Measurements from ENCODE around the gene KCNC1.

KCNC1 gene

DNA sequence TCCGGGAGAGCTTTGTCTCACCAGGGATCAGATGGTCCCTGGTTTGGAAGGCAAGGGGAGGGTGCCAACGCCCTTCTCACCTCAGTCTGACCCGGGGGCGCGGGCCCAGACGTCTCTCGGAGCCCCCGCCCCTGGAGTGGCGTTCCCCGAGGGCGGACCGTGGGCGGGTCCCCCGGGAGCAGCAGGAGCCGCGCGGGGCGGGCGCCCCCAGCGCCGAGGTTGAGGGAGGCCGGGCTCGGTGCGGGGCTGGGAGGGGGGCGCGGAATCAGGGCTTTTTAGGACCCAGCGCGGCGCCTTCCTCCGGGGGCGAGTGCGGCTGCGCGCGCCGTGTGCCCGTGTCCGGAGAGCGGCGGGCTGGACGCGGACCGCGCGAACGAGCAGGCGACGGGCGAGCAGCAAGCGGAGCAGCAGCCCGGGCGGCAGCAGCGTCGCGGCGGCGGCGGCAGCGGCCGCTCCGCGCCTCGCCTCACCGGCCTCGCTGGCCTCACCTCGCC, at the start of gene KCNC1:
KCNC1 (plus strand) TSS at position 364 of the 494 bp plus-strand sequence. CDS start 1,222 bp downstream, outside the sequence.
- peak; percentile 93 for DNase-seq

DNA sequence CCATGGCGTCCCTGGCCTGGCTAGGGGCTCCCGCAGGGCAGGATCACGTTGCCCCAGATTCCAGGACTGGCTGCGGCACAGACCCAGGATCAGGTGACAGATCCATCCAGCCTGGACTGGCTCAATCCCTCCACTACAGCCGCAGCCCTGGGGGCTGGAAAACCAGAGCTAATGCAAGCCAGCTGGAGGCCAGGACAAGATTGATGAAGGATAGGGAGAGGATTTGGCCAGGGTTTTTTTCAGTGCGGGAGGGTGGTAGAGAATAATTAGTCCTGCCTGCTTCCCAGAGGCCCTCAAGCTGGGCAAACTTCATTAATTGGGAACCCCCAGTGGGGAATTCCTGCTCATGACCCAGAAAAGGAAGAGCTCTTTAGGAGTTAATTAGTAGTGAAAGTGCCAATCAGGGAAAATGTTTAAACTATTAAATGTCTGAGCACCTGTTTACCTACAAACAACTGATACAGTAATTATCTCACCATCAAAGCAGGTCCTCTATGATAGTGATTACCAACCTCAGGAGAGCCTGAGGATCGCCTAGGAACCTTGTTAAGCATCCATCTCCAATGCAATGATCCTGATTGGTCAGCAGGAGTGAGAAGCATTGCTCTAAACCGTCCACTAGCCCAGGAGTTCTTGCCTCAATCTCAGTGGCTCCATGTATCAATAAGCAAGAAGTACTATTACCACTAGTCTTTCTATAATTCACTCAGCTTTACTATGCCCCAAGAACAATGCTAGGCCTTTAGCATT, 48.2 kb upstream of the KCNC1 start:
- DNase-seq: peak; percentile 93

- no peak for DNase-seq
These were observed 46.5 kb upstream of the KCNC1 start for GRCh38 chr11:17687946-17688670.

GRCh38 chr11:17691550-17691949, 43.0 kb upstream of the KCNC1 start:
- no peak for DNase-seq

DNA sequence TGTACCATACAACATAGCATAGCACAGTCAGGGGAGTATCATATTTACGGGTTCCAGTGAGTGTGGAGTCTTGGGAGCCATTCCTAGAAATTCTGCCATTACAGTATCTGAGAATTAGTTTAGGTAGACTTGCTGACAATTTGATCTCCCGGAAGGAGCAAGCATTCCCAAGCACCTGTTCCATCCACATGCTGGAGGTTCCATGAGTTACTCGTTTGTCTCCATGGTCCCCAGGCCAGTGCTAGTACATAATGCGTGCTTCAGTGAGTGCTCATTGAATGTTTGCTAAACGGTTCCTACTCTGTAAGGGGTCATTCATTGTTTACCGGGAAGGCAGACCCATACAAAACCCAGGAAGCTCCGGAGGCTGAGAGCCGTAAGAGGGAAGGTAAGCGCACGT, 42.6 kb upstream of the KCNC1 start:
- DNase-seq: peak; percentile 29

- no peak for DNase-seq
These were observed 41.6 kb upstream of the KCNC1 start for GRCh38 chr11:17692931-17693330.

GRCh38 chr11:17693531-17693930, 41.0 kb upstream of the KCNC1 start:
- no peak for DNase-seq

GRCh38 chr11:17694494-17695110, 40.0 kb upstream of the KCNC1 start:
- no peak for DNase-seq

DNA sequence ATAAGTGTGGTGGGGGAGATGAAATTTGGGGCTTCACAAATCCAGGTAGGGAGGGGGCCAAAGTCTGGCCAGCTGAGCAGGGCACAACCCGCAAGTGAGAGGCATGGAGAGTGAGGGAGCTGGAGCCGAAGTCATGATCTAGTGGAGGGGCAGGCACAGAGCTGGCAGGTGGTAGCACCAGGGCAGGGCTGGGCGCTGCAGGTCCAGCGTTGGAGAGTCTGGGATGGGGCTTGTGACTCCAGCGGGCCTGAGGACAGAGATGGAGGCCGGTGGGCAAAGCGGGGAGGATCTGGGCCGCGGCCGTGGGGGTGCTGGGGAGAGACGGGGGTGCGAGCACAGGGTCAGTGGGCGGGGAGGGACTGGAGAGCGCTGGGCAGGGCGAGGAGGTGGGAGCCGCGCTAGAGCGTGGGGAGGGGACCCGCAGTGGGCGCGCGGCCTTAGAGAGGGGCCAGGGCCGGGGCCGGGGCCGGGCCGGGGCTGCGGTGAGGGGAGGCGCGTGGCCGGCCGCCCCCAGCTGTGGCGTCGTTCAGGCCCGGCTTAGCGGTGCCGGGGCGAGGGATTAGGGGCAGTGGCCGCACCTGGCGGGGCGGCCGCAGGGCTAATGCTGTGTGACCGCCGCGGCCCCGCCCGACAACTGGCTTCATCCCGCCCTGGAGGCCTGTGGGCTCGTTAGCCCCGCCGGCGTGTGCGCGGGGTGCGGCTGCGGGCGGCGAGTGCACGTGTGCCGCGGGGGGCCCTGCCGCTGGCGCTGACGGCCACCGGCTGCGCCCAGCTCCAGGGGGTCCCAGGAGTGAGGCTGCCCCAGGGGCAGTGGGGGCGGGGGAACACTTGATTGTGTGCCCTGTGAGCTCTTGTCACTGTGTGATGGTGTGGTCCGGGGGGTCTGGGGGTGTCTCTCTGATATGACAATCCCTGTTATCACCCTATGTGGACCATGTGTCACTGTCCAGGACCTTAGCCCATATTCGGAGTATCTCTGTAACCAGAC, 38.8 kb upstream of the KCNC1 start:
- peak; percentile 34 for DNase-seq

GRCh38 chr11:17696741-17697140, 37.8 kb upstream of the KCNC1 start:
- no peak for DNase-seq

GRCh38 chr11:17697175-17697949, 37.2 kb upstream of the KCNC1 start:
- no peak for DNase-seq

DNA sequence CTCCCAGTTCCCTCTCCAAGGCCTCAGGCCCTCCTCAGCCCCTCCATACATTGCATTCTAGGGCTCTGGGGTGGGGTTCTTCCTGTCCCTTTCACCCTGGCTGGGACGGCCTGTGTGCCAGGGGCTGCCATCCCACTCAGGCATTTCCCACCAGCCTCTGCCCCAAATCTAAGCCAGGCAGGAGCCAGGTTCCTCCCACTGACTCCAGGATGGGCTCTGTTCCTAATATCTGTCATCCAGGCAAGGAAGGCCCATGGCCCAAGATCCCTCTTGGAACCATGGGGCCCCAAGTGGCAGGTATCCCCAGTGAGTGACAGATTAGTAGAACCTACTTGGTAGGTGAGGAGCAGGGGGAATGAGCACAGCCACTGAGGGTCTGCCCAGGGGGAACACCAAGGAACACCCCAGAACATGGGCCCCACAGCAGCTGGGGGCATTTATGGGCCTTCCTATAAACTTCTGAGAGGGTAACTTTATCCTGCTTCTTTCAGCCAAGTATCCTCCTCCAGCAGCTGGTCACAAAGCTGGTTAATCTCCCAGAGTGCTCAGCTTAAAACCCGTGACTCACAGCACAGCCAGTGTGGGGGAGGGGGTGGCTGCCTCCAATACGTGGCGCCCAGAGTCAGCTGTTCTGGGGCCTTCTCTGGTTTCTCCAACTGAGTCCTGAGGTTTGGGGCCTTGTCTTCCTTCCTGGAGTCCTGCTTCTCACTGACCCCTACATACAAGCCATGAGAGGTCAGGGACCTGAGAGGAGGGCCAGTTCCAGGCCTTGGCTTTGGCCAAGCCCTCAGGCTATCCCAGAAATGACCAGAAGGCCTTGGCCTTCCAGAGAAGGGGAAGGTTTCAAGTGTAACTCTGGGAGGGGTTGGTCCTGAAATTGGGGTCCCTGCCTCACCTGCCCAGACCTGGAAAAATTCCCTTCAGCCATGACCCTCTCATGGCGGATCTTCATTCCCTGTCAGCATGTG, 35.1 kb upstream of the KCNC1 start:
- DNase-seq: no peak

GRCh38 chr11:17700991-17701390, 33.6 kb upstream of the KCNC1 start:
- no peak for DNase-seq

DNA sequence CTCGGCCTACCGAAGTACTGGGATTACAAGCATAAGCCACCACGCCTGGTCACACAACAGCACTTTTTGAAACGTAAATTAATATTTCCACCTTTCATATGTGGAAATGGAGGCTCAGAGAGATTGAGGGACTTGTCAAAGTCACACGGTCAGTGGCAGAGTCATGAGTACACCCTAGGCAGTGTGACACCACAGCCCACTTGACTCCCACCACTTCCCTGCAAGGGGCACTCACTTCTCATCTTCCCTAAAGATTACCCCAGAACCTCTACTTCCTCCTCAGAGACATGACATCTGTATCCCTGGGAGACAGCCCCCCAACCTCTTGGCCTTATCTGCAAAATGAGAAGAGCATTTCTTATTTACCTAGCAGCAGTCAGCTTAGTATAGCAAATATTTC, 31.7 kb upstream of the KCNC1 start:
- DNase-seq: no peak

DNA sequence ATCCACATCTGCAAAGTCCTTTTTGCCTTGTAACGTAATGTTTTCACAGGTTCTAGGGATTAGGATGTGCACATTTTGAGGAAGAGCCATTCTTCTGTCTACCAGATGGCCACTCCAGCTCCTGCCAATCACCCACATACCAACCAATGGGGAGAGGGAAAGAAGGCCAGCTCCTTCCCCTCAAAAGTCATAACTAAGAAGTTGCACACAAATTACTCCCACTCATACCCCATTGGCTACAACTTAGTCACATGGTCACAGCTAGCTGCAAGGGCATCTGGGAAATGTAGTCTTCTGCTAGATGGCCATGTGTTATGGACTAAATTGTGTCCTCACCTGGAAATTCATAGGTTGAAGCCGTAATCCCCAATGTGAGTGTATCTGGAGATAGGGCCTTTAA, 30.6 kb upstream of the KCNC1 start:
- DNase-seq: no peak

GRCh38 chr11:17707830-17708229, 26.8 kb upstream of the KCNC1 start:
- DNase-seq: no peak

DNA sequence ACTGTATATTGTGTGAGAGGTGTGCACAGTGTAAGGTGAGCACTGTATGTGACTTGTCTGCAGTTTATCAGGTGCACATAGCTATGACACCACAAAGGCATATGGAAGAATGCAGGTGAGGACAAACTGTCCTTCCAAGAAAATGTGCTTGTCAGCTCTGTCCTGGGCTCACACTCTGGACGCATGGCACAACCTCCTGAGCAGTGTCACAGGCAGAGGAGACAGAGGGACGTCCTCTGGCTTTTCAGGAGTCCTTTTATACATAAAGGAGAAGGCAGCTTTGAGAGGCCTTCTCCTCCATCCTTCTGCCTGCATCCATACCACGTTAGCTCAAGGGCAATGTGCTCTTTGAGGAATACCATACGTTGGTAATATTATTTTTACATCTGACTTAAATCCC, 22.7 kb upstream of the KCNC1 start:
- DNase-seq: no peak

GRCh38 chr11:17713851-17714250, 20.7 kb upstream of the KCNC1 start:
- no peak for DNase-seq

DNA sequence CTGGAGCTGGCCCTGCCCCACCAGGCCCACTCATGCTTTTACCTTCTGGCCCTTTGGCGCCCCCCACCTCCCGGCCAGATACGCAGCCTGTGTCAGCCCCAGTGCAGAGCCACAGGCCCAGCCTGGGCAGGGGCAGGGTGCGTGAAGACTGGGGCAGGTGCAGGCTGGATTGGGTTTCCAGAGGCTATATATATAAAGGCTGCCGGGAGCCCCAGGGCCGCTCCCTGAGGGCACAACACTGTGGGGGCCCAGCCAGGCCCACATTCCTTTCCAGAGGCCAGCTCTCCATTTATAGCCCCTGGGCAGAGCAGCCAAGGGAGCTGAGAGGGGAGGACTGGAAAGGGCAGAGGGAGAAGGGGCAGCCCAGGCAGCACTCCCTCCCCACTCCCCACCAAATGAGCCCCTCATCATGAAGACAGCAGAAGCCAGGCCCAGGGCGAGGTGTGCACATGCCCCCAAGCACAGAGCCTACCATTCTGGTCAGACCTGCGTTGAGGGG, 20.2 kb upstream of the KCNC1 start:
- DNase-seq: no peak

DNA sequence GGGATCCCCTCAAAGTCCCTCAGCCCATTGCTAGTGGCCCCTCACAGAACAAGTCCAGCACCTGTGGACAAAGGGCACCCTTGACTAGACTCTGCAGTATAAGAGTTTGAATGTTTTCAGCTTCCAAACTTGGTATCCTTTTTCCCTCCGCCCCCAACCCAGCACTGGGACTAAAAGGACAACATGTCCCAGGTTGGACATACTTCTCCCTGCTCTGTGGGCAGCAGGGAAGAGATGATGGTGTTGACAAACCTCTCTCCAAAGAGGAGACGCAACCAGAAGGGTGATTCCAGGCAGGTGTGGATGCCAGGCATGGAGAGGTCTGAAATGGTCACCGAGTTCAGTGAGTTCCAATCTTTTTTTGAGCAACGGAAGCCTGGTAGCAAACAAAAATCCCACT, 19.7 kb upstream of the KCNC1 start:
- DNase-seq: no peak

Data from NCI-H69 (cell line).